NCI-H446 (cell line): ENCODE data around the gene PTPRK.
A peak's percentile ranks its signal among the peaks of the same experiment; 100 is the strongest.

Experiments used
- DNase-seq, 2 experiments: peaks; one replicate each; lab custom pipeline; 2025; lab: John Stamatoyannopoulos, UW

The PTPRK gene

DNA sequence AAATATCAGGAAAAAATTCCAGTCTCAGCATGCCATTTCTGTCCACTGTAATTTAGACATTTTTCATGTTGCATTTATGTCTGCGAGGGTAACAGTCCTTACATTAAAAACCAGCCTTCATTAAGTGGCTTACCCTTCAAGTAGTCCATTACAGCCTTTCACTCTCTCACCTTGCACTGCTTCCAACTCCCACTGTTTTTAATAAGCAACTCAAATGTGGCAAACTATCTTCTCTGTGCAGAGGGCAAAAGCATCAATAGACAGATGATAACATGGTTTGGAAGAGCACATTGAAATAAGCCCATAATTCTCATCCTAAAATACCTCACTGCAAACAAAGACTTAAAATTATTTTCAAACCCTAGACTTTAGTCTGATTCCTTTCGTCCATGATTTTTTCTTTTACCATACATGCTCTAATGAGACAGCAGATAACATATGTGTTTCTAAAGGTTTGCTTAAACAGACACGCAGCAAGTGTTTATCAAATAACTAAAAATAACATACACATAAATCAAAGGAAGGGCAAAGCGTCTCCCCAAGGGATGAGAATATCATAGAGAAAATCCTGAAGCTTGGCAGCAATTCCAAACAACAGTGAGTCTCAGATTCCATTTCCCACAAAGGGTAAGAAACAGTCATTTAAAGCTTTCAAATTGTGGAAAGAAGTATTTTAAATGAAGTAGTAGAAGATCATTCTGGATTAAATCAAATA, 130.4 kb downstream of the PTPRK start:
- peak in 1 of 2 experiments; percentile 16 for DNase-seq

DNA sequence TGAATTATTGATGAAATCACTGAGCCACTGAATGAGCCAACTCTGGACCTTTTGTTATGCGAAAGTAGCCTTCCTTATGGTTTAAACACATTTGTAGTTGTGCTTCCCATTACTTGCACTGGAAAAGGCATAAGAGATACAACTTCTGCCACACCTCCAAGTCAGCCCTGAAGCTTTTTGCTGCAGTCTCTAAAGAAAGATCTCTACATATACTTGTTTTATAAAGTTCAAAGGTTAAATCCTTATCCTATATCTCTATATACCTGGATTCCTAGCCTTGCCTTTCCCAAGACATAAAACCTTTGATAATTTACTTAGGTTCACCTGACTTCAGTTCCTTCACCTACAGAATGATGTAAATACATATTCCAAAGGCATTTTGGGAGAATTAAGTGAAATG, 132.0 kb downstream of the PTPRK start:
- DNase-seq = no peak

DNA sequence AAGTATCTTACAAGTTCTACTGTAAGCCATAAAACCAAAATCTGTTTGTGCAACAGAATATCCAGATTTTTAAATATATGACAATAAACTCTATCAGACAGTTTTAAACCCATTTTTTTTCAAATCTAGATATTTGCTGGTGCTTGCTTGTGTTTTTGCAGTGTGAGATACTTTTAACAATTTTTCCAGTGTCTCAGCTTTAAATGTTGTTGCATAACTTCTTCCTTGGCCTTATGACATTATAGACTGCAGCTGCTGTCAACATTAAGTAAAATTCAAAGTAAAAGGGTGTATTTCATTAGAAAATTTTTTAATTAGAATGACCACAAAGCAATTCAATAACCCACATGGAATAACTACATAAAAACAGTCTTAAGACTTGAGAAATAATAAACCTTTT, 139.5 kb downstream of the PTPRK start:
- no peak for DNase-seq

DNA sequence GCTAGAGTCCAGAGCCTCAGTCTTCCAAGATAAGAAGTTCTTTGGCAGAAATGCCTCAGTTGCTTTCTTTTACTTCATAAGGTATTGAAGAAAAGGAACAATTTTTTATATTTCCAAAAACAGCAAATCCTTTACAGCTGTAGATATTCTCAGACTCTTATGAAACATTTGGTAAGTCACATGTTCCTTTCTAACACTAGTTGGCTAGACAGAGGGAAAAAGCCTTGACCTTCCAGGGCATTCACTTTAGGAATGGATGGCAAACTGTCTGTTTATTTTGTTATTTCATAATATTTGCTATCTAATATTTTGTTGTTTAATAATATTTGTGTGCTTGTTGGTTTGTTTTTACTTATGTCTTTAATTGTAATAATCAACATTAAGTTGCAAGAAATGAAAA, 140.8 kb downstream of the PTPRK start:
- no peak for DNase-seq

DNA sequence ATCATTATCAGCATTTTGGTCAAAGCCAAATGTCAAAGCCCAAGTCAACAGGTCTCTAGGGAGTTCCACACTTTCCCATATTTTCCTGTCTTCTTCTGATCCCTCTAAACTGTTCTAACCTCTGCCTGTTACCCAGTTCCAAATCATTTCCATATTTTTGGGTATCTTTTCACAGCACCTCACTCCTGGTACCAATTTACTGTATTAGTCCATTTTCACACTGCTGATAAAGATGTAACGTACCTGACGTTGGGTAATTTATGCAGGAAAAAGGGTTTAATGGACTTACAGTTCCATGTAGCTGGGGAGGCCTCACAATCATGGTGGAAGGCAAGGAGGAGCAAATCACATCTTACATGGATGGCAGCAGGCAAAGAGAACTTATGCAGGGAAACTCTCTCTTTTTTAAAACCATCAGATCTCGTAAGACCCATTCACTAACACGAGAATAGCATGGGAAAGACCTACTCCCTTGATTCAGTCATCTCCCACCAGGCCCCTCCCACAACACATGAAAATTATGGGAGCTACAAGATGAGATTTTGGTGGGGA, 143.4 kb downstream of the PTPRK start:
- DNase-seq = no peak

DNA sequence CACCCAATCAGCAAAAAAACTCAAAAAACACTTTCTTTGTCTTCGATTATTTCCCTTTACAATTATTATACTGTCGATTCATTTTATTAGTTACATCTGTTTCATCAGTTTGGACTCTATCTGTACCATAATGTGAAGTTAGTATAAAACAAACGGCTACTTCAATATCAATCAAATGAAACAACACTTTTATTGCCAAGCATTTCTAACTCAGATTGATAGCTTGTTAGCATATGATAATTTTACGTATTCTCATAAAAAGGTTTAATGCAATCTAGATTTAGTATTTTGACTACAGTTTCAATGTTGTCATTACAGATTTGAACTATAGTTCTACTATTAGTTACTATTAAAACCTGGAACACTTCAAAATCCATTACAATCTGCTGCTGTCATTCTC, 149.3 kb downstream of the PTPRK start:
- DNase-seq = no peak

DNA sequence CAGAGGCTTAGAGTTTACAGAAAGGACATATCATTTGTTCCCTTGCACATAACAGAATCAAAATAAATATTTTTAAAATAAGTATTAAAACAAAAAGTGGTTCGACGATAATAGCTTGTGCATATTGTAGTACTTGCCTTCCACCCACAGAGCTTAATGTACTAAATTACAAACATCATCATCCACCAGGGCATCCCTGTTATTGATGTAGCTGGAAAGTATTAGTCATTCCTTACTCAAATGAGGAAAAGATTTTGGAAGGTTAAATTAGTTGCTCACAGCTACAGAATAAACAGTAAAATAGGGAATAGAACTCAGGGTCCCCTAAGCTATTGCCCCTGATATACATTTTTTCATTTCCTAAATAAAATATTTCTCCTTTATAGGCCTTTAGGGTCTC, 150.3 kb downstream of the PTPRK start:
- DNase-seq = no peak

DNA sequence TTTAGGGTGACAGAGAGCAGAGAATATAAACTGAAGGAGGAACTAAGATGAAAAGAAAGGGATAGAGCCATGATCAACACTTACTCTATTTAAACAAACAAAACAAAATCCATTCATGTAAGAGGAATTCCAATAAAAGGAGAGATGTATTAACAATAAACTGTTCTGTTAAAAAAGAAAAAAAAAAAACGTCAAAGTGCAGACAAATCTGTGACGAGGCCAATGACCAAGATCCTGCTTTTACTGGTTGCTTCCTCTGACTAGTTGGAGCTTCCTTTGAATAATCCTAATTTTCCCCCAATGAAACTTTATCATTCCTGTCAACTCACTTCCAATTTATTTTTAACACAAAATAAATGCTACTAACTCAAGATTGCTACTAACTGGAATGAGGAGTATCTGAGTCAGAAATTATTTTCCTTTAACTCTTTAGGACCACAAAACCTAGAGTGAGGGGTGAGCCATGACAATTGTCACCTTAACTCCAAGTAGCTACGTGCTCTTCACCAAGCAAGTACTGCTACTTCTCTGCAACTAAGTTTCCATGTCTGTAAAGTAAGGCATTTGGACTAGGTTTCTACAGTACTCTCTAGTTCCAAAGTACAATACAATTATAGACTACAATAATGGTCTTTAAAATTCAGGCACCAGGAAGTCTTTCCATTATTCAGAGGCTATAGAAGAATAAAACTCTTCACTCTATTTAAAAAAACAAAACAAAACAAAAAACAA, 152.0 kb downstream of the PTPRK start:
- no peak for DNase-seq

DNA sequence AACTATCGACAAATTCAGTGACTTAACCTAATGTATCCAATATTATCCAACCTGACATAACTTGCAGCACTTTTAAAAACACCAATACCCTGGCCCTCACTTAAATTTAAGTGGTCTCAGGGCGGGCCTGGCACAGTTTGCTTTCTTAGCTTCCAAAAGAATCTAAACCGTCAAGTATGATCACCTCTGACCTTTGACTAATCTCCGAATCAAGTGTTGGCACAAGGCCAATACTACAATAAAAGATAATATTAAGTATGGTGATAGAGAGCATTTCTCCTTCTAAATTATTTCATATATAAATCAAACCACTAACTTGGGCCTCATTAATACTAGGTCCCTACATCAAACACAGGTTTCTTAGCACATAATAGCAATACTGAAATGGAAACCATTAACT, 153.0 kb downstream of the PTPRK start:
- DNase-seq = no peak

DNA sequence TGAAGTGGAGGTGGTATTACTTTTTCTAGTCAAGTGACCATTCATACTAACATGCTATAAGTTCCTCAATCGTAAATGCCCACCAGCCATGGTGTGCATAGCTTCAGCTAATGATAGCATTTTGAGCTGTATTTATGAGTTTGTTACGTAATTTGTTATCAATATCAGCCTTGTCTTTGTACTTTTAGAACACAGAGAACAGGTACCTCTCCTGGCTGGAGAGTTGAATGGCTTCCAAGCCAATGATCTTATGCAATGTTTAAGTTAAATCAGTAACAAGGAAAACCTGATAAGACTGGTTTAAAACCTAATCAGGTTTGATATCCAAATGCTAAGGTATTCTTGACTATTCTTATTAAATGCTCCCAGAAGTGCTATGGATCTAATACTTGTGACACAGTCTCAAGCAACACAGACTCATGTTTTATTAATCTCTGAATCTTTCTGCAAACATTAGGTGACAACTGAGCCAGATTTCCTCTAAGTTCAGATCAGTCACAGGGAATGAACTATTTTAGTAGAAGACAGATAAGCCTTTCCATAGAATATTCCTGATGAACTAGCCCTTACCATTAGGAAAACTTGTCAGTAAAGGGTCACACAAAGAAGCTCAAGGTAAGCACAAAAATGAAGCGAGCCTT, 154.8 kb downstream of the PTPRK start:
- no peak for DNase-seq

DNA sequence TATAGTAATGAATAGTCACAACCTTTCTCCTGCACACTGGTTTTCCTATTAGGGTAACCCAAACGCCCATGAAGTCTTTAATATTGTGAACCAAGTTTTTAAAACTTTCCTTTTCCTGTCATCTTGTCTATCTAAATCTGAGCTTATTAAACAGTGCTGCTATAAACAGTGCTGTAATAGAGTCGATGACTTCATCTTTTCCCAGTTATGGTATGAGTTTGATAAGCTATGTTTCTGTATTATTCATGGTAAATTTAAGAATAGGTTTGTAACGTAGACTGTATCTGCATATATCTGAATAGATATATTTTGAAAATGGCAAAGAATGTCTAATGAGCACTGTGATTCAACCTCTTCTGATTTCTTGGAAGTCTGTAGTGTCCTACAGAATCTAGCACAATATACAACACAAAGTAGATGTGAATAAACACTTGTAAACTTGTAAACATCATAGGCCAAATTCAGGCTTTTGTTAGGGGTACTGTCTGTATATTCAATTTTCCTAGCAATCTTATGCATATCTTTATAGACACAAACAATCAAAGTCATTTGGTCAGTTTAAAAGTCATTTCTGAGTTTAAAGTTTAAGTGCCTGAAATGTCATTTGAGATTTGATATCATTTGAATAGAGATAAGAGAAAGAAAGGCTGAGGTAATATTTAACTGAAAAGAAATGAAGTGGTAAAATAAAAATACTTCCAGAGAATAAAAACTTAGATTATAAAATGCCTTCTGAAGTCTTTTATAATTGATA, 155.5 kb downstream of the PTPRK start:
- DNase-seq = no peak

DNA sequence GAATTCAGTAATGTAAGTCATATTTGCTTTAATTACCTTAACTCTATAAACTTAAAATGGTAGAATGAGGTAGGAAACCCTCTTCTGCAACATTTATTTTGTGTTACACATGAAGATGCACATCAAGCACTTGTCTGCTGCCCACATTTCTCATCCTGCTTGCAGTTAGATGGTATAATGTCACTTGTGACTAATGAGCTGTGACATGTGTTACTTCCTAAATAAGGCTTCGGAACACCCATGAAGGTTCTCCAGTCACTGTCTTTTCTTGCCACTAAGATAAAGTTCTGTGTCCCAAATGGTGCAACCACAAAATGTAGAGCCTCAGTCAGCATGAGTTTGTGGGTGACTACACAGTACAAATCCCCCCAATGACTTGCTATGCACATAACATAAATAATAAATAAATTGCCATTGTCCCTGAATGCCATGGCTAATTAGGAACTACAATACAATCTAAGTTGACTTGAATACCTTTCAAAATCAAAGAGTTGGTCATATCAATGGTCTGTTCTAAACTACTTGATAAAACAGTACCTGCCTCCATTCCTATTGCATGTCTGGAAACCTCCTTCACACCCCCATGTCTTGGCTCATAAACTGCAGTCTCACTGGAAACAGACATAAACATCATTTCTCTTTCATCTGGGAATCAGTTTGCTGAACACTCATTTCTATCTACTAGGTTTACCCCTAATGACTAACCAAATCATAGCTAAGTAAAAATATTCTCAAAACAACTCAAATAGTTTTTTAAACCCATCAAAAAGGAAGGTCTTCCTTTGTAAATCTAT, 157.2 kb downstream of the PTPRK start:
- no peak for DNase-seq

DNA sequence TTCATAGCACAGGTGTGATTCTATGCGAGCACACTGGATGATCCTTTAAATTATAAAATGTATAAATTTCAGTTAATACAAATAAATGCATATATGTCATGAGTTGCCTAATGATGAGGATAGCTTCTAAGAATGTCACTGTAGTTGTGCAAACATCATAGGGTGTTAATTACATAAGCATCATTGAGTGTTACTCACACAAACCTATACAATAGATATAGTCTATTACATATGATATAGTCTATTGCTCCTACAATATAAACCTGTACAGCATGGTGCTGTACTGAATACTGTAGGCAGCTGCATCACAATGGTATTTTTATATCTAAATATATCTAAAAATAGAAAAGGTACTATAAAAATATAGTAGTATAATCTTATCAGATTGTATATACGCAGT, 159.0 kb downstream of the PTPRK start:
- no peak for DNase-seq

DNA sequence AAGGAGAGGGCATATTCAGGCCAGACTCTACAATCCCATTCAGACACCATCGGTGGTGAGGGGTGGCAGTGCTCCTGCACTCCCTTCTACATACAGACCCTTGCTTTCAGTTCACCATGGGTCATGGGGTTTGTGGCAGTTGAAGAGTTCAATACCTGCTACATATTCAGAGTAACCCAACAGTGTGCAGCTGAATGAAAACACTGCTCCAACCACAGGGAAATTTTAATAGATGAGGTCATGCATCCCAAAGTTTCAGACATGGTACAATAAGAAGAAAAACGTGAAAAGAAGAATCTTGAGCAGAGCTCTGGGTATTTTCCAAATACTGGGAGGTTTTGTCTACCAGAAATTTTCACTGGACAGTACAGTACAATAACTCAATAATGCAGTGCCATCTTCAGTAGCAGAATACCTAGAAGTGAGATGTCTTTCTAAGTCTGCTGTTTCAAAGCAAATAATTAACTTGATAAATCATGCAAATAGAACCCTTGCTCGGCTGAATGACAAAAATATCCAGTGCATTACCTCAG, 162.1 kb downstream of the PTPRK start:
- DNase-seq = no peak

DNA sequence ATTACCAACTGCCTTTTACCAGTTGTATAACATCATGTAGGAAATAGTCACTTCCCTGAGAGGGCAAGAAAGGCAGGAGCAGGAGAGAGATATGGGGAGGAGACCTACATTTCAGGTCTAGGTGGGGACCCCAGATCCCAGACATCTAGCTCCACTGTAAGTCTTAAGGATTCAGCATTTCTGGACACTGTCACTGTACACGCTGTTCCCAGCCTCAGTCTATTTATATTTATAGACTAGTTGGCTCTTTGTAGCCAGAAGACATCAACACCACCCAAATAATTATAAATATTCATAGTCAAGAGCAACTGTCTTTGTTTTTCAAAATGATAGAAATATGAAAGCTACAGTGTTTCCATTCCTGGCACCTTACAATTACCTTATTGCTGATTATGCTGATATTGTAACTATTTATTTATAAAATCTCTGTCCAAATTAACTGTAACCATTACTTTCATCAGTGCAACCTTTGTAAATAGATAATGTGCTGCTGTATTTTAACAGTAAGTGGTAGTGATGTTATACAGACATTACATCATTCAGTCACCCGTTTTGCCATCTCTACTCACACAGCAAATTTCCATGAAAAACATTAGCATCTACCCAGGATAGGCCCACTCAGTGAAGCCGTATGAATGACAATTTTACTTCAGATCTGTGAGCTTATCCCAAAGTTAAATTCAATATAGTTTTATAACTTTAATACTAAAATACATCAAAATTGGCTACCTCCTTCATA, 162.8 kb downstream of the PTPRK start:
- DNase-seq = no peak

DNA sequence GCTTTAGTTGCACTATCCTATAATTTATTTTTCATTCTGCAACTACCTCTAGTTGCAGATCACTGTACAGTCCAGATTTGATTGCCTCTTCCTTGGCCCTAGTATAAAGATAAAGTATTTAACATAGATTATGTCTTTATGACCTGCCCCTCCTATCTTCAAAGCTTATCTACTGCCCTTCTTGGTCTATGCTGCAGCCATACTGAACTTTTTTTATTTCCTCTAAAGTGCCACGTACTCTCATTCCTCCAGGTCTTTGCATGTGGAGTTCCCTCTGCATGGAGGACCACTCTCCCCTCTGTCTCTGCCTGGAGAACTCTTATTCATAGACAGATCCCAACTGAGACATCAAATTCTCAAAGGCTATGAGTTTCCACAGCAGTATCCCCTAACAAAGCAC, 168.0 kb downstream of the PTPRK start:
- no peak for DNase-seq

DNA sequence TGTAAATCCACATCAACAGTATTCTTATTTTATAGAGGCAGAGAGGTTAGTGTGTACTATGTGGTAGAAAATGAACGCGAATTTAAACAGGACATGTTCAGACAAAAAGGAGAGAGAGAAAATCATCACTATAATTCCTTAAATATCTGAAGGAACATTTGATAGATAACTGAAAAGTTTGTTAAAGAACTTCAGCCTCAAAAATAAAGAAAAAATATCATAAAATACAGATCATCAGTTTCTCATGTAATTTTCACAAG, 169.2 kb downstream of the PTPRK start:
- DNase-seq = no peak

DNA sequence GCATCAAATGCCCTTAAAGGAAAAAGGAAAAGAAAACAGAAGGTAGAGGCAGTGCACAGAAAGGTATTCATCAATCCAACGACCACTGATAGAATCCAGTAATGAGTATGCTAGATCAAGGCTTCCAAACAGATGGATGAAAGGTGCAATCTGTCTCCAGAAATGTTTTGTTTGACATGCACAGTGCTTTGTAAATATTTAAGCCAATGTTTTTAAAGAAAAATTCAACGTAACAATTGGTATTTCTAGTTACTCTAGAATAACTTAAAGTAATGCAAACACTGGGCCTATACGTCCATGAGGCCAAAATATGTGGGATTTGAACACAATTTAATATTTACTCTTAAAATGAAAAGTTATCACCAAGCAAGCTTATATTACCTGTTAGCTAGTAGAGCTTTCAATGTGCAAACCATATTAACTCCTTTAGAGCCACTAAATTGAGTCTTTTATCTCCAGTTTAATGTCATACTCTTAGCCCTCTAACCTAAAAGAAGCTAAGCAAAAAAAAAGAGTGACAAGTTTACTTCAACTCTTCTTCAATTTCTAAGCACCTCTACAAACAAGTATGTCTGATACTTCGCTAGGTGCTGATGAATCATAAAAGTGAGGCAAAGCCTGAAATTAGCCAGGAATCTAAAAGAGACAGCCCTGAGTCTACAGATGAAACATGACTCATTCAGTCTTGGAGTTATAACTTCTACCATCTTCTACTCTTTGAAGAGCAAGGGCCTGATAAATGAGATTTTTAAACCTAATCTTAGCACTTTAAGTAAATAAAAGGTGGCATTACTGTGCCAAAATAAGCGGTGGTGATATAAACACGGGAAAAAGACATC, 169.8 kb downstream of the PTPRK start:
- DNase-seq = no peak

DNA sequence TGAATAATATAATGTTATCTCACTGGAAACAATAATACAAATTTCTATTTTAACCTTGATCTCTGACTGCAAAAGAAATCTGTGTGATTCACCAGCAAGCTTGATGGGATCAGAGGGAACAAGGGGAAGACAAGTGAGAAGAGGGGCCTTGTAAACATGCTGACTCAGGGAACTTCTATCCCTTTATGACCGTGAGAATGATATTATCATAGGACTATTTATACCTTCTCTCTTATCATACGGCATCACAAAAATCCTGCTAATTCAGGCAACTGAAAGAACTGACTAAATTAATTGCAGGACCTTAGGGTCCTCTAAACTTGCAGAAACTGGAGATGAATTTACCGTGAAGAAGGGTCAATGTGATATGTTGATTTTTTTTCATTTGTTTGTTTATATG, 173.3 kb downstream of the PTPRK start:
- DNase-seq = no peak

DNA sequence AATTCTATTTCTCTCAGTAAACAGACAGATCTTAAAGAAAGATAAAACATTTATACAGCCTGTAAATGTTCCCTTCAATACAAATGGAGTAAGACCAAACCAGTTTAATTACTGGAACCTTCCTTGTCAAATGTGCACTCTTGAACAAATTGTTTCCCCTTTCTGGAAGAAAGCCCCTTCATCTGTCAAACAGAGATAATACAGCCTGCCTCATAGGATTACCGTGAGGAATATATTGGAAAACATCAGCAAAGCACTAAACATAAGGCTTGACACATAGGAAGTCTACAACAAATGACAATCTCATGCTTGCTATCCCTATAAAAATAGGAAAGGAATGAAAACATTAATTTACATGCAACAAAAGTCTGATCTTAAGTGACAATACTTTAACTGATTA, 173.8 kb downstream of the PTPRK start:
- no peak for DNase-seq
